NT2/D1 (cell line): ENCODE results near the gene FBXO38.

Experiments used
- DNase-seq: peaks from one replicate; pipeline ENCODE4 v3.0.0-alpha.2; 2011; ENCODE audit warnings: low read depth, low spot score
- H3K27me3 ChIP-seq: 2 replicates; pipeline ENCODE4 v1.6.0; 2011; ENCODE audit warnings: mild to moderate bottlenecking; ENCODE audit not compliant: insufficient read length, insufficient read depth
- H3K36me3 ChIP-seq: 2 replicates; pipeline ENCODE4 v1.6.1; 2011; ENCODE audit warnings: mild to moderate bottlenecking, low read length, mixed read lengths; ENCODE audit not compliant: insufficient read depth, insufficient read length
- H3K4me1 ChIP-seq: 2 replicates; pipeline ENCODE4 v1.5.1; 2011; ENCODE audit not compliant: insufficient read depth, insufficient read length
- H3K4me3 ChIP-seq: 2 replicates; pipeline ENCODE4 v1.5.1; 2011; ENCODE audit warnings: low read depth; ENCODE audit not compliant: insufficient read length
- H3K9ac ChIP-seq: 2 replicates; pipeline ENCODE4 v1.6.0; 2011; ENCODE audit warnings: low read depth; ENCODE audit not compliant: insufficient read length
- H3K9me3 ChIP-seq: 2 replicates; pipeline ENCODE4 v1.5.1; 2011; ENCODE audit warnings: mild to moderate bottlenecking, low read length; ENCODE audit not compliant: insufficient read depth
- SUZ12 ChIP-seq: IDR thresholded peaks from 2 replicates; pipeline ENCODE4 v1.6.1; 2011; ENCODE audit not compliant: insufficient read length, insufficient read depth; ENCODE audit errors: extremely low read depth
- YY1 ChIP-seq: IDR thresholded peaks from 2 replicates; pipeline ENCODE4 v1.6.1; 2011; ENCODE audit not compliant: insufficient read length, insufficient read depth
- ZNF274 ChIP-seq: IDR thresholded peaks from 2 replicates; pipeline ENCODE4 v1.6.1; 2011; ENCODE audit warnings: mild to moderate bottlenecking, low read depth, low read length

Gene FBXO38, protein sequence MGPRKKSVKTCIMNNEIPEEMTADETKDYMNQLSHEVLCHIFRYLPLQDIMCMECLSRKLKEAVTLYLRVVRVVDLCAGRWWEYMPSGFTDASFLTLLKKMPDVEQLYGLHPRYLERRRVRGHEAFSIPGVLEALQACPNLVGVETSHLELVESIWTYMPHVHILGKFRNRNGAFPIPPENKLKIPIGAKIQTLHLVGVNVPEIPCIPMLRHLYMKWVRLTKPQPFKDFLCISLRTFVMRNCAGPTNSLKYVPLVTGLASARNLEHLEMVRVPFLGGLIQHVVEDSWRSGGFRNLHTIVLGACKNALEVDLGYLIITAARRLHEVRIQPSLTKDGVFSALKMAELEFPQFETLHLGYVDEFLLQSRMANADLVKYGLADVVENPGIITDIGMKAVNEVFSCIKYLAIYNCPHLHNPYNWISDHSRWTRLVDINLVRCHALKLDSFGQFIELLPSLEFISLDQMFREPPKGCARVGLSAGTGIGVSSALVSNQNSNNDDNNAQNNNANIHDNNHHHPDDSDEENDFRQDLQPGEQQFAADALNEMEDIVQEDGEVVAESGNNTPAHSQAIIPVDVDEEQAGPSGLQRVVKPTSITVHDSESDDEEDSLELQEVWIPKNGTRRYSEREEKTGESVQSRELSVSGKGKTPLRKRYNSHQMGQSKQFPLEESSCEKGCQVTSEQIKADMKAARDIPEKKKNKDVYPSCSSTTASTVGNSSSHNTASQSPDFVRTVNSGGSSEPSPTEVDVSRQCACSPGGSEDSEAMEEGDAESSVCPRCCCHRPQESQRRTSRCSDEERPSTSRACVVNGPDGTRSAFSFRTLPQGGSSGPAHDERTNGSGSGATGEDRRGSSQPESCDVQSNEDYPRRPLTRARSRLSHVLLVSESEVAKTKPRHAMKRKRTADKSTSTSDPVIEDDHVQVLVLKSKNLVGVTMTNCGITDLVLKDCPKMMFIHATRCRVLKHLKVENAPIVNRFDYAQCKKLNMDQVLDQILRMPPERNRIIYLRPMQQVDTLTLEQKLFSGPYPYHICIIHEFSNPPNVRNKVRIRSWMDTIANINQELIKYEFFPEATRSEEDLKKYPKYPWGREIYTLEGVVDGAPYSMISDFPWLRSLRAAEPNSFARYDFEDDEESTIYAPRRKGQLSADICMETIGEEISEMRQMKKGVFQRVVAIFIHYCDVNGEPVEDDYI

DNA sequence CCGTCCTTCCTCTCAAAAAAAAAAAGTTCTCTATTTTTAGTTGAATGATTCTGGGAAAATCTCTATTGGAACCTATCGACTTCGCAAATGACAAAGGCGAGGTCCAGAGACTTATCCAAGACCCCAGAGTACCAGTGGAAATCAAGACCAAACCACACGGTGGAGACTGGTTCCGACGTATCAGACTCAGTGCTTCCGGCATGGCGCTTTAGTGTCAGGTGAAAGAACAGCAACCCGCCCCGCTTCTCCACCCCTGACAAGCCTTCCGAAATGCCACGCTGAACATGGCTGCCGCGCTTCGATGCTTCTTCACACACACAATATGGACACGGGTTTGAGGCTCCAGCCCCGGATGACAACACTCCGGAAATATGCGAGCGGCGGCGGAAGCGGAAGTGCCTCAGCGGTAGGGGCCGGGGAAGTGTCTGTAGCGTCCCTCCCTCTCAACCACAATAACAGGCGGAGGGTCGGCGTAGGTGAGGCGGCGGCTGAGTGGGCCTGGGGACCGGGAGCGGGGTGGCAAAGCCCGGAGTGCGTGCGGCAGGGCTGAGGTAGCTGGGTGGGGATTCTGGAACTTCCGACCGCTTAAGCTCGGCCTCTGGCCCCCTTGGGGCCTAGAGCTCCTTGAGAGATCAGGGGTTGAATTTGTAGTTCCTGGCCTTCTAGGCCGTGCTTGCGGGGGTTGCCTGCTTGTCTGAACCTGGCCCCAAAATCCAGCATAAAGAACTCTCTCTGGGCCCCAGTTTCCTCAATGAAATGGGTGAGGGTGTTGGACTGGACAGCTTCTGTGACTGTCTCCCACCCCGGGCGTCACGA lies at the start of gene FBXO38:
FBXO38 (plus strand) TSS at position 395 of the 816 bp plus-strand sequence. CDS start 10,819 bp downstream, outside the sequence.
- DNase-seq: peak; percentile 89
- no peaks in the 10 kb centered on the region for H3K4me1 ChIP-seq
- TF ChIP-seq ZNF274 (no peak), YY1 (peak; percentile 98), SUZ12 (no peak)
- peak within 1 kb of the TSS; percentile 86 for H3K4me3 ChIP-seq
- no peaks in the 10 kb centered on the region for H3K9me3 ChIP-seq
- H3K36me3 ChIP-seq: peaks cover 15% of the 10 kb centered on the region
- peak within 1 kb of the TSS; percentile 97 for H3K9ac ChIP-seq
- no peaks in the 10 kb centered on the region for H3K27me3 ChIP-seq

DNA sequence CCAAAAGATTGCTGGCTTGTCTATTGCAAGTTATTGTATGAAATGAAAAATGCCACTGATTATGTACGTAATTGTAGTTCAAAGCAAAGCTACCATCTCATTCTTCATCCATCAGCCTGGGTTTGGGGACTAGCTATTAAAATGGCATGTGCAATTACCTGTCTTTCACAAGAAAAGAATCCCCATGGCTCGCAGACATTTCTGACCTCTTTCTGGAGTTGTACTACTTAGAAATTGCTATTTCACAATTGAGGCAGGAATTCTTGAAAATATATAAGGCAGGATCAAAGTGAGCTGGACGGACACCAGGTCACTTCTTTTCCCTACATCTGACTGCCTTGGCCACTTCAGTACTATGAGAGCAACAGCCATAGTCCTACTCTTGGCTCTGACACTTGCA lies 48.5 kb upstream of the FBXO38 start, which contains the start of gene SPINK9:
SPINK9 (plus strand) TSS at position 301 of the 400 bp plus-strand sequence; CDS start at position 356, 55 bp downstream.
- no peaks in the 10 kb centered on the region for H3K36me3 ChIP-seq
- TF ChIP-seq YY1 (no peak), ZNF274 (no peak), SUZ12 (no peak)
- no peaks in the 10 kb centered on the region for H3K27me3 ChIP-seq
- H3K9ac ChIP-seq: no peak within 1 kb of the TSS
- H3K4me3 ChIP-seq: no peak within 1 kb of the TSS
- no peaks in the 10 kb centered on the region for H3K4me1 ChIP-seq
- H3K9me3 ChIP-seq: no peaks in the 10 kb centered on the region
- no peak for DNase-seq

DNA sequence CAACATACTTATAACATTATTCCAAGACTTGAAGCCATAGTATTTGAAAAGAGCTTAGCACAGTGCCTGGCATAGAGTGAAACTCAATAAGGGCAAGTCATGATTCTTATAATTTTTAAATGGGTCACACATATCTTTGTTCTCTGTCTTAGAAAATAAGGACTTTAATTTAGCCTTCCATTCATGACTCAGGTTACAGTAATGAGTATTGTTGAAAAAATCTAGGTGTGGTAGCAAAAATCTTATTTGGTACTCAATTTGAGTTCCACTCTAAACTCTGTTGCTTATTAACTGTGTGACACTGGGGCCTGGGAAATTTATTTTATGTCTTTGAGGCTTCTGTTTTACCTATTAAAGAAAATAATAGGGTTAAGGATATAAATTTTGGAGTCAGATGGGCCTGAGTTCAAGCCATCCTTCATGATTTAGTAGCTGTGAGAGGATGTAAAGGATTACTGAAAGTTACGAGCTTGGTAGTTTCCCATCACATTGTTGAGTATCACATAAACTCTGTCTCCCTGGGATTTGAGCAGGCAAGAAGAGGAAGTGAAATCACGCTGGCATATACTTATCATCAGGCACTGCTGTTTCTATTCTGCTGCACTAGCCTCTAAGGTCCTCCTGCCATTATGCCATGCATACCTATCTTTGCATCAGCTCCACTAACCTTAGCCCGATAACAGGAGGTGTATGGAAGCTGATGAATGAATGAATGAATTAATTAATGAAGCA lies 46.9 kb upstream of the FBXO38 start:
- no peak overlapping the region for H3K9ac ChIP-seq
- no peak for DNase-seq
- no peaks in the 10 kb centered on the region for H3K27me3 ChIP-seq
- no peaks in the 10 kb centered on the region for H3K9me3 ChIP-seq
- no peak overlapping the region for H3K4me3 ChIP-seq
- H3K4me1 ChIP-seq: no peaks in the 10 kb centered on the region
- H3K36me3 ChIP-seq: no peaks in the 10 kb centered on the region
- TF ChIP-seq SUZ12: no peak
- TF ChIP-seq YY1: no peak
- TF ChIP-seq ZNF274: no peak

DNA sequence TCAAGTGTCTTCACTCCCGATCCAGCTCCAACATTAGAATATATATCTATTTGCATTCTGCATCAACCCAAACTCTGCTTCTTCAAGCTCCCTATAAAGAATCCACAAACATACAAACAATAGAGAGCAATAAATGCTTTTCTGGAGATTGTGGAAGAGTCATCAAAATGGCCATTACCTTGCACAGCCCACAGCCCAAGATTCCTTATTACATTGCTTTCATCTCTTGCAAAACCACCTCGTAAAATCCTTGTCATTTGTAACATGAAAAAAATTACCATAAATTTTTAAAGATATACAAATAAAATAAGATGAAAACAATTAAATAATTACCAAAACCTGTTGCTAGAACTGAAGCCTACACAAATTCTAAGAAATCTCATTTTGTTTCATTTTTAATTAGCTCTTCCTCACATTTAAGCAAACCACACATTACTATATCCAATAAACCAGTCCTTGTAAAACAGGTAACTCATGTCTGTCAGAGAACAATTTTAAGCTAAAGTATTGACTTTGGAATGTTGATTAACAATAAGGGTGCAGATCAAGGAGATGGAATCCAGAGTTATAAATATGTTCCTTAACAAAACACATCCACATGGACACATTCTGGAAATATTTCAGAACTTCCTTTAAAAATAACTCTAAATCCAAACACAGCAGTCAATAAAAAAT lies 41.2 kb upstream of the FBXO38 start:
- H3K9me3 ChIP-seq: no peaks in the 10 kb centered on the region
- no peak for DNase-seq
- H3K36me3 ChIP-seq: no peaks in the 10 kb centered on the region
- no peaks in the 10 kb centered on the region for H3K27me3 ChIP-seq
- H3K9ac ChIP-seq: no peak overlapping the region
- H3K4me1 ChIP-seq: no peaks in the 10 kb centered on the region
- no peak for TF ChIP-seq ZNF274
- H3K4me3 ChIP-seq: no peak overlapping the region

DNA sequence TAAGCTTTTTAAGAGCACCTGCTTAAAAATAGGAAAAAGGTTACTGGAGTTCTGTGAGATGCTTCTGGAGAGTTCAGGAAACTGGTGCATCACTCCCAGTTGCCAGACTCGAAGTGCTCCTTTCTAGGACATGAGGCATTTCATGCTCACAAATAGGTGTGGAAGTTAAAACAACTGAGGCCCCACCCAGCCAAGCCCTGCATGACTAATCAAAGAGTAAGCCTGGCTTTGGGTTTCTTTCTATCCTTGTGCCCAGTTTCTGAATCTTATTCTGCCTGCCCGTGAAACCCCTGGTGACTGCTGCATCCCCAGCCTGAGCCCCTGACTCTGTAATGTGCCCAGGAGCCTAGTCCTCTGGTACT lies 40.7 kb upstream of the FBXO38 start:
- Histone ChIP-seq H3K4me1 (no peaks in the 10 kb centered on the region), H3K36me3 (no peaks in the 10 kb centered on the region), H3K27me3 (no peaks in the 10 kb centered on the region), H3K4me3 (no peak overlapping the region), H3K9ac (no peak overlapping the region), H3K9me3 (no peaks in the 10 kb centered on the region)
- DNase-seq: no peak
- TF ChIP-seq SUZ12: no peak
- no peak for TF ChIP-seq ZNF274
- TF ChIP-seq YY1: no peak
